ENCODE measurements around the gene MCAM.

DNA sequence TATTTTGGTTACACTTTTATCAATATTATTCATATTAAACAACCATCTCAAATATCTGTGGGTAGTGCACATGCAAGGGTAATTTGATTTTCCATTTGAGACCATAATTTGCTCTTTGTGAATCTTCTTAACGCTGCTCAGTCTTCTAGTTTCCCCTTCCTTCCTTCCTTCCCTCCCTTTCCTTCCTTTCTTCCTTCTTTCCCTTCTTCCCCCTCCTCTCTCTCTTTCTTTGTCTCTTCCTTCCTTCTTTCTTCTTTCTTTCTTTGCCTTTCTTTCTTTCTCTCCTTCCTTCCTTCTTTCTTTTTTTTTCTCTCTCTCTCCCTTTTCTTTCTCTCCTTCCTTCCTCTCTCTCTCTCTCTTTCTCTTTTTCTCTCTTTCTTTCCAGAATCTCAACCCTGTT, 13.3 kb upstream of the MCAM start:
- TF ChIP-seq POLR2A (IDR thresholded peaks at IDR 0.05; ENCODE audit: low read depth, low read length) (no peak), POLR2AphosphoS5 (IDR thresholded peaks at IDR 0.05; ENCODE audit: low read depth, low read length) (no peak), TAF1 (IDR thresholded peaks at IDR 0.05; ENCODE audit: borderline replicate concordance, low read depth, low read length) (no peak)
